Spleen (tissue), 11 donors: Measurements from ENCODE around the gene GPC3. TPM values are rescaled to one million over a fixed set of nuclear protein-coding genes. Genes with fewer than 3 reads are reported as not detected.
"Not testable (repeated sequence)": the region's sequence is repeated elsewhere in the genome, so short reads cannot be mapped to it uniquely, and the experiment has no call there.

Experiments used
- DNase-seq: peaks from one replicate; pipeline ENCODE4 v3.0.0-alpha.2; 2020
- H3K27ac ChIP-seq, 8 donors: fragments of 200-600 bp; sonication (generic) in 7 of 8; 1 replicate in 4 of 8; 2 replicates in 4 of 8; pipeline versions ENCODE4 v1.5.0 to v1.8.0; 2016 to 2021; ENCODE audit warnings: inconsistent platforms in 4 of 8, mild to moderate bottlenecking in 4 of 8, moderate library complexity in 1 of 8
- H3K27me3 ChIP-seq, 7 donors: fragments of 200-600 bp; sonication (generic) in 6 of 7; replicated peaks in 1 of 7; 1 replicate in 4 of 7; 2 replicates in 3 of 7; pipeline versions ENCODE4 v1.5.0 to v1.8.0; 2016 to 2021; ENCODE audit warnings: inconsistent platforms in 3 of 7, mild to moderate bottlenecking in 1 of 7
- H3K36me3 ChIP-seq, 6 donors: fragments of 200-600 bp; sonication (generic) in 5 of 6; 1 replicate in 4 of 6; 2 replicates in 2 of 6; pipeline versions ENCODE4 v1.5.0 to v1.8.0; 2016 to 2021; ENCODE audit warnings: inconsistent platforms in 2 of 6
- H3K4me1 ChIP-seq, 6 donors: fragments of 200-600 bp; sonication (generic) in 5 of 6; 1 replicate in 3 of 6; 2 replicates in 3 of 6; pipeline versions ENCODE4 v1.5.0 to v1.8.0; 2016 to 2021; ENCODE audit warnings: inconsistent platforms in 3 of 6
- H3K4me3 ChIP-seq, 8 donors: fragments of 200-600 bp; sonication (generic) in 7 of 8; 1 replicate in 4 of 8; 2 replicates in 4 of 8; pipeline versions ENCODE4 v1.5.0 to v1.8.0; 2016 to 2021; ENCODE audit warnings: inconsistent platforms in 4 of 8, mild to moderate bottlenecking in 4 of 8, moderate library complexity in 2 of 8
- H3K9me3 ChIP-seq, 8 donors: fragments of 200-600 bp; sonication (generic) in 7 of 8; 1 replicate in 4 of 8; 2 replicates in 4 of 8; pipeline versions ENCODE4 v1.5.0 to v1.8.0; 2016 to 2021; ENCODE audit warnings: inconsistent platforms in 4 of 8
- POLR2A ChIP-seq, 3 donors: fragments of 450-650 bp; IDR thresholded peaks; one replicate each; pipeline ENCODE4 v1.5.1; 2017; ENCODE audit warnings: antibody characterized with exemption in 3 of 3, mild to moderate bottlenecking in 1 of 3
- POLR2AphosphoS5 ChIP-seq, 3 donors: sonication (generic); formaldehyde crosslinking; IDR thresholded peaks; one replicate each; pipeline ENCODE4 v1.5.1; 2017; ENCODE audit warnings: antibody characterized with exemption in 3 of 3
- WGBS, 5 donors: extraction: QIAGEN DNeasy Blood & Tissue Kit in 3 of 5; methylation state at CpG; one replicate each; pipeline versions ENCODE4 v1.1.5 to v1.1.7; 2013 to 2018; 5-methylcytosine and 5-hydroxymethylcytosine counted together
- intact Hi-C: fragments of 100-400 bp; cut with DNase I; formaldehyde crosslinking; loops from one replicate; pipeline ENCODE4 v1.15.0; 2023; ENCODE audit warnings: low total_unique reads
- polyA plus RNA-seq, 3 donors: library from polyadenylated mRNA; stranded (reverse); fragments of 200-250 nt; gene quantifications; one replicate each; pipeline ENCODE4 v1.2.1, GENCODE V29; 2013
- total RNA-seq, 7 donors: library from RNA; depleted of rRNA in 3 of 7; stranded (reverse); fragments of >200 nt in 3 of 7; fragmentation: NEBNext Ultra II Directional in 4 of 7; extraction: Animal tissue kit (Norgen Biotek cat#: 25700) in 4 of 7; gene quantifications; one replicate each; pipeline versions ENCODE4 v1.1.0 to v1.2.1, GENCODE V29; 2016 to 2021
- TF ChIP-seq, protein P1 (sequence below), 11 experiments: fragments of 200-600 bp in 7 of 11; fragments of 450-650 bp in 4 of 11; sonication (generic) in 4 of 11; IDR thresholded peaks in 8 of 11; conservative IDR thresholded peaks in 3 of 11; 1 replicate in 7 of 11; 2 replicates in 4 of 11; pipeline versions ENCODE4 v1.4.0 to v1.8.0; 2016 to 2021; ENCODE audit warnings: antibody characterized with exemption in 11 of 11, inconsistent platforms in 4 of 11, mild to moderate bottlenecking in 1 of 11
- donor health status: healthy with polysubstance abuse.
- donor health status: DM: no; HTN: no; CAD: no; lungs with moderate emphysema.
- donor health status: DM: no; HTN: no; CAD: no.
- donor health status: Bipolar disorder and iron deficiency.
- donor health status: healthy.
- donor health status: DM: no; HTN: no; CAD: no.
- donor health status: DM: yes; HTN: yes; CAD: no.

GPC3 gene
- total and polyA plus RNA-seq, 10 donors: 0.41 to 3.3 (median 1.5) TPM

DNA sequence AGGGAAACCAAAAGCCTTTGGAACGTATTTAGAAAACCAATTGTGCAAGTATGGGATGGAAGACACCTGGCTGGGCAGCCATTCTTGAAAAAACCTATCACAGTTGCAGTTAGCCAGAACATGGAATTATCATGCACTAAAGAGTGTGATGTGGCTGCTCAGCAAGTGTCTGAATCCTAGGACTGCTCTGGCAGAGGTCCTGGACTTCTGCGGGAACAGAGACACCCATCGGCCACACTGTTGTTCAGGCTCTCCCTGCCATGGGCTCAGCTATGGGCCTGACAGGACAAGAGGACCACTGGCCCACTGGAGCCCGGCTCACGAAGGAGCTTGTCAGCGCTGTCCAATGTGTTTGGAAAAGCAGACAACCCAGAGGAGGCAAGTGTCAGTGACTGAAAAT lies 454.4 kb downstream of the GPC3 start:
- no peaks in the 10 kb centered on the region for H3K36me3 ChIP-seq
- no peaks in the 10 kb centered on the region for H3K9me3 ChIP-seq
- 81 to 97% (median 84%) methylated on average over 2 to 6 of the region's 6 CpGs for WGBS, 5 donors
- no peaks in the 10 kb centered on the region for H3K4me1 ChIP-seq
- no peak overlapping the region for H3K27ac ChIP-seq
- intact Hi-C loops: no loop called here
- no peaks in the 10 kb centered on the region for H3K27me3 ChIP-seq
- no peak overlapping the region for H3K4me3 ChIP-seq
- no peak for TF ChIP-seq POLR2A (IDR thresholded peaks at IDR 0.05)
- DNase-seq: no peak

DNA sequence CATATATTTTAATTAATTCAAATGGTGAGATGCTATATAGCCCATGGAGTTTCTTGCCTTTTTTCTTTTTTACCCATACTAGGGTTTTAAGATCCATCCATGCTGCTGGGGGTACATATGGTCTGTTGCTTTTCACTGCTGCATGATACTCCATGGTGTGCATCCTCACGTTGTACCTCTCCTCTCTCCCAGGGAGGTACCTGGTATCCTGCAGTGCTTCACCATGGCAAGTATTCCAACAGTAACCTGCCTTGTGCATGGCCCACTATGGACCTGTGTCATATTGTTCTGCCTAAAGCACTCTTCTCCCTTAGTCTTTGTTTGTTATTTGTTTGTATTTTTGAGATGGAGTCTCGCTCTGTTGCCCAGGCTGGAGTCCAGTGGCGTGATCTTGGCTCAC lies 455.8 kb downstream of the GPC3 start:
- H3K4me1 ChIP-seq: no peaks in the 10 kb centered on the region
- H3K4me3 ChIP-seq: no peak overlapping the region
- H3K36me3 ChIP-seq: no peaks in the 10 kb centered on the region
- TF ChIP-seq, protein P1, sequence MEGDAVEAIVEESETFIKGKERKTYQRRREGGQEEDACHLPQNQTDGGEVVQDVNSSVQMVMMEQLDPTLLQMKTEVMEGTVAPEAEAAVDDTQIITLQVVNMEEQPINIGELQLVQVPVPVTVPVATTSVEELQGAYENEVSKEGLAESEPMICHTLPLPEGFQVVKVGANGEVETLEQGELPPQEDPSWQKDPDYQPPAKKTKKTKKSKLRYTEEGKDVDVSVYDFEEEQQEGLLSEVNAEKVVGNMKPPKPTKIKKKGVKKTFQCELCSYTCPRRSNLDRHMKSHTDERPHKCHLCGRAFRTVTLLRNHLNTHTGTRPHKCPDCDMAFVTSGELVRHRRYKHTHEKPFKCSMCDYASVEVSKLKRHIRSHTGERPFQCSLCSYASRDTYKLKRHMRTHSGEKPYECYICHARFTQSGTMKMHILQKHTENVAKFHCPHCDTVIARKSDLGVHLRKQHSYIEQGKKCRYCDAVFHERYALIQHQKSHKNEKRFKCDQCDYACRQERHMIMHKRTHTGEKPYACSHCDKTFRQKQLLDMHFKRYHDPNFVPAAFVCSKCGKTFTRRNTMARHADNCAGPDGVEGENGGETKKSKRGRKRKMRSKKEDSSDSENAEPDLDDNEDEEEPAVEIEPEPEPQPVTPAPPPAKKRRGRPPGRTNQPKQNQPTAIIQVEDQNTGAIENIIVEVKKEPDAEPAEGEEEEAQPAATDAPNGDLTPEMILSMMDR (IDR thresholded peaks at IDR 0.05 in 8 of 11, conservative IDR thresholded peaks at IDR 0.05 in 3 of 11): no peak
- TF ChIP-seq POLR2AphosphoS5 (IDR thresholded peaks at IDR 0.05) (no peak), POLR2A (IDR thresholded peaks at IDR 0.05) (no peak)
- WGBS, 5 donors: 83 to 100% (median 86%) methylated on average over 2 to 3 of the region's 3 CpGs
- DNase-seq: no peak
- intact Hi-C loops: no loop called here
- H3K27ac ChIP-seq: no peak overlapping the region
- no peaks in the 10 kb centered on the region for H3K27me3 ChIP-seq
- no peaks in the 10 kb centered on the region for H3K9me3 ChIP-seq

DNA sequence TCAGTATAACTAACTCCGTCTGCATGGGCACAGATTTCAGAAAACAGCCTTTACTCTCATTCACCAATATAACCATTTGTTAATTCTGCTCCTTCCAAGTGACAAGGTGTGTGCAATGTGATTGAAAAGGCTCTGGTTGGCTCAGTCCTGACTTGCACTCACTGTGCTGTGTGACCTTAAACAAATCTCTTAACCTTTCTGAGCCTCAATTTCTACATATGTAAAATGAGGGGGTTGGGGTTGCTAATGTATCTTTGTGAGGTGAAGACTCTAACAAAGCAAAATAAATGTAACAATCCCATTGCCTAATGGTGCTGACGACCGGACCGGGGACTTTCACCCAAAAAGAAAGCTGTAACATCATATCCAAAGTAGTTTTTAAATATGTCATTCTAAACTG lies 457.6 kb downstream of the GPC3 start:
- no peaks in the 10 kb centered on the region for H3K9me3 ChIP-seq
- WGBS, 5 donors: 74 to 89% (median 80%) methylated on average over 4 of the region's 4 CpGs

DNA sequence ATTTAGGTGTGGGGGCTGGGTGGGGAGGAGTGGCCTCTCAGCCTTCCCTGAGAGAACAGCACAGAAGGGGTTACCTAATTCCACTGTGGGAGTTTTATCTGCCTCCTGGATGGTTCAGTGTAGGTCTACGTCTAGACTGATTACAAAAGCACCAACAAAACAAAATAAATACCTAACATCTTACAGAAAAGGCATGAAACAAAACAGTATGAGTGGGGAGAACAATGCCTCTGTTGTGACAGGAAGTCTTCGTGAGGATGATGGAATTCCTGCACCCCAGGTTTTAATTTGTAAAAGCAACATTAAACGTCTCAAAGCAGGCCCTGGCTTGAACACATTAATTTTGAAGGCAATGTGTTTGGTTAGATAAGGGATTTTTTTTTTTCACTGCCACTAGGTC lies 458.0 kb downstream of the GPC3 start:
- no peak overlapping the region for H3K4me3 ChIP-seq
- H3K27ac ChIP-seq: no peak overlapping the region
- no peak for DNase-seq
- no peaks in the 10 kb centered on the region for H3K4me1 ChIP-seq
- no peaks in the 10 kb centered on the region for H3K36me3 ChIP-seq
- TF ChIP-seq POLR2AphosphoS5 (IDR thresholded peaks at IDR 0.05) (no peak), POLR2A (IDR thresholded peaks at IDR 0.05) (no peak)
- TF ChIP-seq, protein P1 (IDR thresholded peaks at IDR 0.05 in 8 of 11, conservative IDR thresholded peaks at IDR 0.05 in 3 of 11): no peak
- intact Hi-C loops: no loop called here
- no peaks in the 10 kb centered on the region for H3K27me3 ChIP-seq
- no peaks in the 10 kb centered on the region for H3K9me3 ChIP-seq
- WGBS, 5 donors: 29 to 42% (median 38%) methylated on average over 3 of the region's 3 CpGs

More for the DNA sequence above, 457.6 kb downstream of the GPC3 start:
- no peak overlapping the region for H3K4me3 ChIP-seq
- DNase-seq: no peak
- H3K27ac ChIP-seq: no peak overlapping the region
- H3K36me3 ChIP-seq: no peaks in the 10 kb centered on the region
- H3K27me3 ChIP-seq: no peaks in the 10 kb centered on the region
- no peaks in the 10 kb centered on the region for H3K4me1 ChIP-seq
- intact Hi-C loops: no loop called here
- TF ChIP-seq, protein P1 (IDR thresholded peaks at IDR 0.05 in 8 of 11, conservative IDR thresholded peaks at IDR 0.05 in 3 of 11): no peak

DNA sequence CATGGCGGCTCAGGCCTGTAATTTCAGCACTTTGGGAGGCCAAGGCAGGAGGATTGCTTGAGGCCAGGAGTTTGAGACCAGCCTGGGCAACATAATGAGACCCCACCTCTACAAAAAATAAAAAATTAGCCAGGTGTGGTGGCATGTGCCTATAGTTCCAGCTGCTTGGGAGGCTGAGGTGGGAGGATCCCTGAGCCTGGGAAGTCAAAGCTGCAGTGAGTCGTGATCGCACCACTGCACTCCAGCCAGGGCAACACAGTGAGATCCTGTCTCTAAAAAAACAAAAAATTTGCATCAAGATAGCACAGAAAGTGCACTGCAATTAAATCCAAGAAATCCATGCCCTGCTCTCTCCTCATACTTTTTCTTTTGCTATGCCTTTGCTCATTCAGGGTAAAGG lies 458.6 kb downstream of the GPC3 start:
- H3K36me3 ChIP-seq, DNase-seq, H3K27ac ChIP-seq, intact Hi-C loops, H3K4me1 ChIP-seq, H3K27me3 ChIP-seq, H3K4me3 ChIP-seq, H3K9me3 ChIP-seq: not testable (repeated sequence)
- 88 to 100% (median 94%) methylated on average over 3 of the region's 3 CpGs for WGBS, 5 donors
